Activated naive CD4-positive, alpha-beta T cell treated with Interleukin-2 at 50 U/mL for 16 hours (primary cell): ENCODE measurements around the gene CD19.
"Not testable (repeated sequence)": the region's sequence is repeated elsewhere in the genome, so short reads cannot be mapped to it uniquely, and the experiment has no call there.

Experiments used
- DNase-seq: peaks from one replicate; pipeline ENCODE4 v3.0.0-alpha.2; 2020

CD19 gene

GRCh38 chr16:28931801-28932225 lies at the start of gene CD19:
TSS of gene CD19 (plus strand) at chr16:28931971. CDS start at chr16:28932001, 30 bp downstream.
- no peak for DNase-seq

GRCh38 chr16:28882551-28883160 lies 49.1 kb upstream of the CD19 start:
- DNase-seq, result no peak

DNA sequence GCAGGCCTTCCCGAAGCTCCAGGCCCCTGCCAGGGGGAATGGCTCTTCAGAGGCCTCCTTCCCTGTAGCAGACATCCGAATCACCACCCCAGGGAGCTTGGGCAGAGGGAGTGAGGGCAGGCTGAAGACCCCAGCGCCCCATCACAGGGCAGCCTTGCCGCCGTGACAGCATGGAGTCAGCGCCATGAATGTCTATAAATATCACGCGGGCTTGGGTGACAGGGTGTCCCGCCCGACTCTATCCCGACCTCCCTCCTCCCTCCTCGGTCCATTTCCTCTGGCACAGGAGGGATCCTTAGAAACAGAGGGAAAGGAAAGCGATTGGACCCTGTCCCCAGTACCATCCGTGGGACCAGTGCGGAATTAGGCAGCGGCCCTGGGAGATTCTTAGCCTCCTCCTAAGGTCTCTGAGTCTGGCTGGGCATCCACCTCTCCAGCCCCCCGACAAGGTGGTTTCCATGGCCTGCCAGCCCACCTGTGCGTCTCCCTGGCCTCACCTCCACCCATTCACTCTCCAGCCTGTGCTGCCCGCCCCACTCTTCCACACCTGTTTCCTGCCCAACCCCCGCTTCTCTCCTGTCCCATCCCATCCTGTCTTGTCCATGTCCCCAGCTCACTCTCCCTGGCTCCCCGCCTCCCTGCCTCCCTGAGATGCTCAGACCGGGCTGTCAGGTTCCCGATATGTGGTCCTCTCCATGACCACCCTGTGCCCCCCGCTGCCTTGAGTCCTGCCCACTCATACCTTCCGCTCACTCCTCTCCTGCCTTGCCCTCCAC lies 48.4 kb upstream of the CD19 start:
- DNase-seq, result no peak

DNA sequence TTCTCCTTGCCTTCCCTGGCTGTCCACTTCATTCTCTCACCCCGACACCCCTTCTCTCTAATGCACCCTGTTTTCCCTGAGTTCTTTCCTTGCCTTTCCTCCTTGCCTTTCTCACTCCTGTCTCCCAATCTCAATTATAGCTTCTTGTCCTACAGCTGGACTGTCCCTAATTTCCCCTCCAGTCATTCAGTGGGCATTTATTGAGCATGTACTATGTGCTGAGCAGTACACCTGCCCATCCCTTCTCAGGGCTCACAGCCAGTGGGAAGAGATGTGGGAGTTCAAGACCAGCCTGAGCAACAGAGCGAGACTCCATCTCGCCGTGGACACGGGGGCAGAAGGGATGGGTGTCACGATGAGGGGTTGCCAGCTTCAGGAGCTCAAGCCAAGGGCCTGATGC lies 47.7 kb upstream of the CD19 start:
- no peak for DNase-seq

- DNase-seq, result no peak
Measured at GRCh38 chr16:28886945-28887344, 44.8 kb upstream of the CD19 start.

DNA sequence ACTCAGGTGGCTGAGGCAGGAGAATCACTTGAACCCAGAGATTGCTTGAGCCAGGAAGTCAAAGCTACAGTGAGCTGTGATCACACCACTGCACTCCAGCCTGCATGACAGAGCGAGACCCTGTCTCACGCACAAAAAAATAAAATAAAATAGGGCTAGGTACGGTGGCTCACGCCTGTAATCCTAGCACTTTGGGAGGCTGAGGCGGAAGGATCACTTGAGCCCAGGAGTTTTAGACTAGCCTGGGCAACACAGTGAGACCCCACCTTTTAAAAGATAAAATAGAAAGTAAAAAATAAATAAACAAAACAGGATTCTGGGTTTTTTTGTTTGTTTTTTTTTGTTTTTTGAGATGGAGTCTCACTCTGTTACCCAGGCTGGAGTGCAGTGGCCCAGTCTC lies 41.4 kb upstream of the CD19 start:
- DNase-seq, result not testable (repeated sequence)

DNA sequence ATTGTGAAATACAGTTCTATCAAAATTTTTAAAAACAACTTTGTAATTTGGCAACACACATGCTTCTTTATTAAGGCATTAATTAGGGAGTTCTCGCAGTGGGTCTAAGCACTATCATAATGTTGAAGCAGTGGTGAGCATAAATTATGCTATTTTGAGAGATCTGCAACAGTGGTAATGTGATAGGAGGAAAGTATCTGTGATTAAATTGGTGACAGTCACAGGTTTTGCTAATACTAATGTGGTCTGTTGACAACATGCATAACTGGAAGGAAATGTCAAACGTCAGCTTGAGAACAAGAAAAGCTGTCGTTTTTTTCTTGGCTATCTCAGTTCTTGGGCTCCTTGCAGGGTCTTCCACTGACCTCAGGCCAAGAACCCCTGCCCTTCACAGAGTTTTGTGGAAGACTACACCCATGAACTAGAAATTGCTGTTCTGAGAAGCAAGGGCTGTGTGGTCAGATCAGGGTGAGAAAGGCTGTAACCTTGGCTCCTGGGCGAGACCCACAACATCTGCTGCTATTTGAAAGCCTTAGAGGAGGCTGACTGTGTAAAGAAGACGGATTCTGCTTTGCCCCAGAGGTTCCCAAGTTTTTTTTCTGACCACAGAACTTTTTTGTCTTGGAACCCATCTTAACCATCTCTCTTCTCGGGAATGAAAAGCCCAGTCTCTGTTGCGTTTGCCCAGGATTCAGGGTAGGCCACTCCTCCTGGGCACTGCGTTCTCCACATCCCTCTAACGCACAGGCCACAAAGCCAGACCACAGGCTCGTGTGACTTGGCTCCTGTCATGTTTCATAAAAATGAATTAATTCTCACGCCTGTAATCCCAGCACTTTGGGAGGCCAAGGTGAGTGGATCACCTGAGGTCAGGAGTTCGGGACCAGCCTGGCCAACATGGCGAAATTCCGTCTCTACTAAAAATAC lies 39.5 kb upstream of the CD19 start:
- no peak for DNase-seq

DNA sequence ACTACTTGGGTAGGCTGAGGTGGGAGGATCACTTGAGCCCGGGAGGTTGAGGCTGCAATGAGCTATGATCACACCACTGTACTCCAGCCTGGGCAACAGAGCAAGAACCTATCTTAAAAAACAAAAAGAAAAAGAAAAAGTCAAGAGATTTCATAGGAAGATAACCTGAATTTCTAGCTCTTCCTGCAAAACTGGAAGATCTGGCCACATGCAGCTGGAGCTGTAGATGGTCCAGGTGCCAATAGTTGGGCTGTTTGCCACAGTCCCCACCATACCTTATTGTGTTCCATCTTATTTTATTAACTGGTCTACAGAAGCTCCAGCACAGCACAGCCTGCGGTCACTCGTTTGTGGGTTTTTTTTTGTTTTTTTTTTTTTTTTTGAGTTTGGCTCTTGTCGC lies 38.5 kb upstream of the CD19 start:
- DNase-seq, result no peak

GRCh38 chr16:28895609-28896008 lies 36.2 kb upstream of the CD19 start:
- DNase-seq, result no peak

DNA sequence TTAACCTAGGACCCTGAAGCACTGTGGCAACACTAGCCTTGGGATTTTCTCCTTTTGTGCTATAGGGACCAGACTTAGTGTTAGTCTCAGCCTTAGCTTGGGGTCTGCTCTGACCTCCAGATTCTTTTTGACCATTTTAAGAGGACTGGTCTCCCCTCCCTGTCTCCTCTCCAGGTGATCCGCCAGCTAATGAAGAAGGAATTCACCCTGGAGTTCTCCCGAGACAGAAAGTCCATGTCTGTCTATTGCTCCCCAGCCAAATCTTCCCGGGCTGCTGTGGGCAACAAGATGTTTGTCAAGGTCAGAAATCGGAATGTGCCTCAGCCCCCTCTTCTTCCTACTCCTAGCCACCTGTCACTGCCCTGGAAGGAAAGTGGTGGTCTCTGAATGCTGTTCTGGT lies 33.9 kb upstream of the CD19 start:
- DNase-seq, result no peak

DNA sequence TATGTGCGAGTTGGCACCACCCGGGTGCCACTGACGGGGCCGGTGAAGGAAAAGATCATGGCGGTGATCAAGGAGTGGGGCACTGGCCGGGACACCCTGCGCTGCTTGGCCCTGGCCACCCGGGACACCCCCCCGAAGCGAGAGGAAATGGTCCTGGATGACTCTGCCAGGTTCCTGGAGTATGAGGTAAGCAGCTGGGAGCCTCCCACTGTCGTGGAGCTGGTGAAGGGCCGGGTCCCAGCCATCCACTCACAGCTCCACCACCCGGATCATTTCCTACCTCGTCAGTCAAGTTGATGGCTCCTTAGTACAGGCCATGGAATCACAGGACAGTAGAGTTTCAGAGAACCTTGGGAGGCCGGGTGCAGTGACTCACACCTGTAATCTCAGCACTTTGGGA lies 33.5 kb upstream of the CD19 start:
- no peak for DNase-seq

DNA sequence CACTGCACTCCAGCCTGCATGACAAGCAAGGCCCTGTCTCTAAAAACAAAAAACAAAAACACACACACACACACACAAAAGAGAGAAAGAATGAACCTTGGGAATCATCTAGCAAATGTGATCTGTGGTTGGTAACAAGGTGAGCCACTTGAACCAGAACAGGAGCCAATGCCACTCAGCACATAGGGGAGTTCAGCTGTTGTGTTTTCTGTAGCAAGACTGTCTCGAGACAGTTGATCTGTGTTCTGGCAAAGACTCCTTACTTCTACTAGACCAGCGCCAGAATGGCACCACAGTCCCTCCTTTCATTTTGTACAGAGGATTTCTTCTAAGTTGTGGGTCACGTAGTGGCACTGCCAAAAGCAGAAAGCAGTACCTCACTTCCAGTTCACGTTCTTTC lies 32.8 kb upstream of the CD19 start:
- no peak for DNase-seq

DNA sequence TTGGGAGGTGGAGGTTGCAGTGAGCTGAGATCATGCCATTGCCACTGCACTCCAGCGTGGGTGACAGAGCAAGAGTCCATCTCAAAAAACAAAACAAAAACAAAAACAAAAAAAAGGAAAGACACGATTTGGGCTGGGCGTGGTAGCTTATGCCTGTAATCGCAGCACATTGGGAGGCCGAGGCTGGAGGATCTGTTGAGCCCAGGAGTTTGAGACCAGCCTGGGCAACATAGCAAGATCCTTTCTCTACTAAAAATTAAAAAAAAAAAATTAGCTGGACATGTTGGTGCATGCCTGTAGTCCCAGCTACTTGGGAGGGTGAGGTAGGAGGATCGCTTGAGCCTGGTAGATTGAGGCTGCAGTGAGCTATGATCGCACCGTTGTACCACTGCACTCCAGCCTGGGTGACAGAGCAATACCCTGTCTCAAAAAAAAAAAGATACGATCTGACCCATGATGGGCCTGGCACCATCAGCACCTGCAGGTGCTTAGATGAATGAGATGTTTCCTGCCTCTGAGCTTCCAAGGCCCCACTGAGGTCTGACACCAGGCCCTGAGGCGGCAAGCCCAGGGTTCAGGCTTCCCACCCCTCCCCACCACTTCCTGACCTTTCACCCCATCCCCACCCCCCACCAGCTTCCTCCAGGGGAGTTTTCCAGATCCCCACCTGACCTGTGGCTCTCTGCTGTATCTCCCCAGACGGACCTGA lies 31.7 kb upstream of the CD19 start:
- DNase-seq, result no peak

DNA sequence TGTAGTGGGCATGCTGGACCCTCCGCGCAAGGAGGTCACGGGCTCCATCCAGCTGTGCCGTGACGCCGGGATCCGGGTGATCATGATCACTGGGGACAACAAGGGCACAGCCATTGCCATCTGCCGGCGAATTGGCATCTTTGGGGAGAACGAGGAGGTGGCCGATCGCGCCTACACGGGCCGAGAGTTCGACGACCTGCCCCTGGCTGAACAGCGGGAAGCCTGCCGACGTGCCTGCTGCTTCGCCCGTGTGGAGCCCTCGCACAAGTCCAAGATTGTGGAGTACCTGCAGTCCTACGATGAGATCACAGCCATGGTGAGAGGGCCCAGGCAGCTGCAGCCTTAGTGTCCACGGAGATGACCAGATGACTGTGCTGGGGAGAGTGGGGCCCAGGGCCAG lies 31.2 kb upstream of the CD19 start:
- no peak for DNase-seq

DNA sequence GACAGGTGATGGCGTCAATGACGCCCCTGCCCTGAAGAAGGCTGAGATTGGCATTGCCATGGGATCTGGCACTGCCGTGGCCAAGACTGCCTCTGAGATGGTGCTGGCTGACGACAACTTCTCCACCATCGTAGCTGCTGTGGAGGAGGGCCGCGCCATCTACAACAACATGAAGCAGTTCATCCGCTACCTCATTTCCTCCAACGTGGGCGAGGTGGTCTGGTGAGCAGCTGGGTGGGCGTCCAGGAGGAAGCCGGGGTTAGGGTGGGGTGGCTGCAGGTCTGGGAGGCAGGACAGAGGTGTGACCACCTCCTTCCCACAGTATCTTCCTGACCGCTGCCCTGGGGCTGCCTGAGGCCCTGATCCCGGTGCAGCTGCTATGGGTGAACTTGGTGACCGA lies 29.9 kb upstream of the CD19 start:
- no peak for DNase-seq

GRCh38 chr16:28902909-28903308 lies 28.9 kb upstream of the CD19 start:
- no peak for DNase-seq

DNA sequence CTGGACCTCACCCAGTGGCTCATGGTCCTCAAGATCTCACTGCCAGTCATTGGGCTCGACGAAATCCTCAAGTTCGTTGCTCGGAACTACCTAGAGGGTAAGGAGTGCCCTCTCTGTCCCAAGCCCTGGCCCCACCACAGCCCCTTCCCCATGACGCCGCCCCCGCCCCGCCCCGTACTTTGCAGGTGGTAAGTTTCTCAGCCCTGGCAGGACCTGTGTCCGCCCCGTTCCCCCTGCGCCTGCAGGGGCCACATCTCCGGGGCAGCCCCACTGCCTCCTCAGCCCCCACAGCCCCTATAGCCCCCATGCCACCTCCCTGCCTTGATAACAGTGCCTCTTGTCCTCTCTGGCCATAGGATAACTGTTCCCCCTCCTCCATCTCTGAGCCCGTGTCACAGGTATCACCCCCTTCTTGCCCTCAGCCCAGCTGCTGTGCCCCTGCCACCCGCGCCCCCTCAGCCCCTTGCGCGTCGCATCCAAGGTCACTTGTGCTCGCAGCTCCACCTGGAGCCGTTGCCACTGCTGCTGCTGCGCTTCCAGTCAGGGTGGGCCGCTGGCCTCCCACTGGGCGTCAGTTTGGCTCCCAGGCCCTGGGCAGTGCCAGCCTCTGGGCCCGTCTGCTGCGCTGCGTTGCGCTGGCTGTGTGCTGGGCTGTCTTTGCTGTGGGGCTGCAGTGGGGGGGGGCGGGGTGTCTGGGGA lies 28.3 kb upstream of the CD19 start:
- DNase-seq, result no peak

DNA sequence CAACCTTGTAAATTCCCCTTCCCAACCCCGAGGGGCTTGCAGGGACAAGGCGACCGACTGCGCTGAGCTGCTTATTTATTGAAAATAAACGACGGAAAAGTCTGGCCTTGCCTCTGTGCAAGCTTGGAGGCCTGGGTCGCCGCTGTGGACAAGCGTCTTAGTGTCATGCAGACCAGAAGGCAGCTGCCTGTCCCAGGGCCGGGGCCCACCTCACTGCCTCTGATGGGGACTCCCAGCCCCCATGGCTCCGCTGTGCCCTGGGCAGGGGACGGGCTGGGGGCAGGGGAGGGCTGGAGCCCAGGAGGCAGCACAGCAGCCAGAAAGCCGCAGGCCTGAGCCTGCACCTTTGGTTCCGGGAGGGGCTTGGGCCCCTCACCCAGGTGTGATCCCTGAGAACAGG lies 27.4 kb upstream of the CD19 start:
- no peak for DNase-seq

DNA sequence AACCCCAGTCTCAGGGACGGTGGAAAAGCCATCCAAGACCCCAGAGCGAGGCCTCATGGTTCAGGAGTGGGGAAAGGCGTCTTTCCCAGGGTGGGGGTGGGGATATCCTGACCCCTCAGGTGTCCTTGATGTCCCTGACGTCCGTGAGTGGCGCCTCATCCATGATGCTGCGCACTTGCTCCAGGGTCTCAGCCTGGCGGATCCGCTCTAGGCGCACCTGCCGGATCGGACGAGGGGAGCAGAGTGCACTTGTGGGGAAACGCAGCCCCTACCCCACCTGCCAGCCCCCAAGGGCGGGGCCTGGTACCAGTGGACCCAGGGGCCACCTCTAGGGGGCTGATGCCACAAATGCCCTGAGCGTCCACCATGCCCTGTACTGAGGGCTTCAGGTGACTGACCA lies 26.9 kb upstream of the CD19 start:
- DNase-seq, result no peak

- no peak for DNase-seq
Measured at GRCh38 chr16:28905229-28905754, 26.5 kb upstream of the CD19 start.

- DNase-seq, result no peak
Measured at GRCh38 chr16:28905800-28906372, 25.9 kb upstream of the CD19 start.
